ENCODE results near the gene DPEP1.

- TF ChIP-seq CTCF (conservative IDR thresholded peaks at IDR 0.05; ENCODE audit: low read depth in 2 of 2) (no peak), EZH2phosphoT487 (IDR thresholded peaks at IDR 0.05; ENCODE audit: unreplicated experiment) (no peak), EZH2 (IDR thresholded peaks at IDR 0.05; ENCODE audit: low read depth, unreplicated experiment) (no peak), ZNF331 (CRISPR knock-in tag; IDR thresholded peaks at IDR 0.05; ENCODE audit: low read depth) (no peak)
Measured at GRCh38 chr16:89612415-89613166, 851 bp upstream of the DPEP1 start.

All from GM23338 (cell line).